GM12864 (cell line): ENCODE data around the gene METTL23.
A peak's percentile ranks its signal among the peaks of the same experiment; 100 is the strongest.
"Not testable (repeated sequence)": the region's sequence is repeated elsewhere in the genome, so short reads cannot be mapped to it uniquely, and the experiment has no call there.

Experiments
- DNase-seq: peaks from one replicate; pipeline ENCODE4 v3.0.0-alpha.2; 2011; ENCODE audit warnings: low read depth
- H3K4me3 ChIP-seq: 2 replicates; pipeline ENCODE4 v1.5.1; 2011; ENCODE audit warnings: mild to moderate bottlenecking, low read depth, low read length, control low read depth
- CTCF ChIP-seq: IDR thresholded peaks from 2 replicates; pipeline ENCODE4 v1.5.1; 2011; ENCODE audit warnings: low read depth, mild to moderate bottlenecking, moderate library complexity, low read length, control low read depth, inconsistent platforms; ENCODE audit errors: missing control alignments

Gene METTL23

GRCh38 chr17:76710863-76711611, 15.6 kb upstream of the METTL23 start, which contains the start of gene MXRA7:
MXRA7 (minus strand) TSS chr17:76710965; CDS start chr17:76710946, 19 bp downstream.
- no peak for DNase-seq
- peak within 1 kb of the TSS; percentile 21 for H3K4me3 ChIP-seq
- TF ChIP-seq CTCF, result no peak

- H3K4me3 ChIP-seq, DNase-seq: not testable (repeated sequence)
Observed at GRCh38 chr17:76712321-76712720, 14.3 kb upstream of the METTL23 start.

GRCh38 chr17:76713765-76714164, 12.9 kb upstream of the METTL23 start:
- DNase-seq, result no peak
- H3K4me3 ChIP-seq, result no peak overlapping the region
- no peak for TF ChIP-seq CTCF

- no peak for TF ChIP-seq CTCF
- no peak overlapping the region for H3K4me3 ChIP-seq
- DNase-seq, result no peak
Observed at GRCh38 chr17:76714336-76714735, 12.3 kb upstream of the METTL23 start.

GRCh38 chr17:76714822-76715495, 11.7 kb upstream of the METTL23 start:
- TF ChIP-seq CTCF, result peak; percentile 67
- H3K4me3 ChIP-seq, result no peak overlapping the region

GRCh38 chr17:76715496-76715830, 11.2 kb upstream of the METTL23 start:
- no peak overlapping the region for H3K4me3 ChIP-seq
- DNase-seq, result no peak
- no peak for TF ChIP-seq CTCF

More at GRCh38 chr17:76714822-76715495, 11.7 kb upstream of the METTL23 start:
- DNase-seq, result no peak

GRCh38 chr17:76716146-76716838, 10.3 kb upstream of the METTL23 start:
- DNase-seq, result no peak
- H3K4me3 ChIP-seq, result no peak overlapping the region
- no peak for TF ChIP-seq CTCF
